ENCODE measurements around the gene TMEM60. TPM values are rescaled to one million over a fixed set of nuclear protein-coding genes. Genes with fewer than 3 reads are reported as not detected.

Gene TMEM60
- total and polyA plus RNA-seq, 2 donors from 2014 or later, result 11.9 to 32.4 TPM

DNA sequence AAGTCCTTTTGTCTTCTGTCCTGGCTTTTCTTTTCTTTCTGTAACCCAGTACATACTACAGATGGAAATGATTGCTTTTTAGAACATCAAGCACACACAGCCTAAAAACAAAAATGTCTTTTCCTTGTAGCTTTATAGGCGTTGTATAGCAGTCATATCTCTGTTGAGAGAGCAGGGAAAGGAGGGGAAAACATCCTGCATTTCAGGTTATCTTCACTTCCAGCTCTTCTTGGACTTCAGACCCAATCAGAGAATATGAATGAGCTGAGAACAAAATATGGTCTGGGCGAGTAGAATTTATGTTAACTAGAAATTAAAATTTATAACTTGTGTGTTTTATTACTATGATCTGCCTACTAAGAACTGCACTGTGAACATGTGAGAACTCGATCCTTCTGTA is 14.7 kb downstream of the TMEM60 start:
- TF ChIP-seq, protein P1, sequence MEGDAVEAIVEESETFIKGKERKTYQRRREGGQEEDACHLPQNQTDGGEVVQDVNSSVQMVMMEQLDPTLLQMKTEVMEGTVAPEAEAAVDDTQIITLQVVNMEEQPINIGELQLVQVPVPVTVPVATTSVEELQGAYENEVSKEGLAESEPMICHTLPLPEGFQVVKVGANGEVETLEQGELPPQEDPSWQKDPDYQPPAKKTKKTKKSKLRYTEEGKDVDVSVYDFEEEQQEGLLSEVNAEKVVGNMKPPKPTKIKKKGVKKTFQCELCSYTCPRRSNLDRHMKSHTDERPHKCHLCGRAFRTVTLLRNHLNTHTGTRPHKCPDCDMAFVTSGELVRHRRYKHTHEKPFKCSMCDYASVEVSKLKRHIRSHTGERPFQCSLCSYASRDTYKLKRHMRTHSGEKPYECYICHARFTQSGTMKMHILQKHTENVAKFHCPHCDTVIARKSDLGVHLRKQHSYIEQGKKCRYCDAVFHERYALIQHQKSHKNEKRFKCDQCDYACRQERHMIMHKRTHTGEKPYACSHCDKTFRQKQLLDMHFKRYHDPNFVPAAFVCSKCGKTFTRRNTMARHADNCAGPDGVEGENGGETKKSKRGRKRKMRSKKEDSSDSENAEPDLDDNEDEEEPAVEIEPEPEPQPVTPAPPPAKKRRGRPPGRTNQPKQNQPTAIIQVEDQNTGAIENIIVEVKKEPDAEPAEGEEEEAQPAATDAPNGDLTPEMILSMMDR (IDR thresholded peaks at IDR 0.05; ENCODE audit: borderline replicate concordance, extremely low read depth, insufficient read depth), result no peak
- Histone ChIP-seq H3K27me3 (ENCODE audit: control insufficient read depth, insufficient read depth, low read length) (no peaks in the 10 kb centered on the region), H3K9me3 (ENCODE audit: control insufficient read depth in 2 of 3, insufficient read depth in 1 of 3, low read length in 3 of 3) (no peaks in the 10 kb centered on the region), H3K4me3 (ENCODE audit: low read length in 3 of 3) (no peak overlapping the region), H3K27ac (ENCODE audit: low read depth in 2 of 2, low read length in 2 of 2) (no peak overlapping the region), H3K4me1 (ENCODE audit: control insufficient read depth in 2 of 3, insufficient read depth in 2 of 3, low read depth in 1 of 3, low read length in 3 of 3) (no peaks in the 10 kb centered on the region), H3K36me3 (ENCODE audit: control insufficient read depth in 2 of 3, insufficient read depth in 3 of 3, low read length in 3 of 3) (peaks cover under 1 to 6% (median 1%) of the 10 kb centered on the region in 3 donors), H3K9ac (ENCODE audit: low read length in 3 of 3) (no peak overlapping the region)
- intact Hi-C loops (cut with DNase I), result no loop called here
- FAIRE-seq (no peak), DNase-seq (no peak)

DNA sequence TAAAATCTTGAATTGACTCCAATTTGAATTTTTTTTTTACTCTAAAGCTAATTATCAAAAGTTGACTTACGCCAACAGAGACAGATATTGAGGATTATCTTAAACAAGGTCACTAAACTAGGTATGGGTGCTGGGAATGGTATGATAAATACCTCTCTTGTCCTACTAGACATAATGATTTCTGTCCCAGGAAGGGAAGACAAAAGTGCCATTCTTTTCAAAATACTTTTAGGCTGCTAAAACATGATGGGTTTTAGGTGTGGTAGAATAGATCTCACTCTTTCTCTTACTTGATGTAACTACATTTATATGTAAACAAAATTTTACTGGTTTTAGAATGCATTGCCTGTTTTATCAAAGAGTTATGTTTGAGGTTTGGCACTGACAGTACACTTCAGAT is 15.1 kb downstream of the TMEM60 start:
- H3K9ac ChIP-seq (ENCODE audit: low read length in 3 of 3), result no peak overlapping the region
- H3K27ac ChIP-seq (ENCODE audit: low read depth in 2 of 2, low read length in 2 of 2), result no peak overlapping the region
- intact Hi-C loops (cut with DNase I), result no loop called here
- no peaks in the 10 kb centered on the region for H3K4me1 ChIP-seq (ENCODE audit: control insufficient read depth in 2 of 3, insufficient read depth in 2 of 3, low read depth in 1 of 3, low read length in 3 of 3)
- FAIRE-seq, result no peak
- no peaks in the 10 kb centered on the region for H3K9me3 ChIP-seq (ENCODE audit: control insufficient read depth in 2 of 3, insufficient read depth in 1 of 3, low read length in 3 of 3)
- DNase-seq, result no peak
- peaks cover 3 to 7% (median 5%) of the 10 kb centered on the region in 3 donors for H3K36me3 ChIP-seq (ENCODE audit: control insufficient read depth in 2 of 3, insufficient read depth in 3 of 3, low read length in 3 of 3)
- TF ChIP-seq, protein P1 (IDR thresholded peaks at IDR 0.05; ENCODE audit: borderline replicate concordance, extremely low read depth, insufficient read depth), result no peak
- H3K4me3 ChIP-seq (ENCODE audit: low read length in 3 of 3), result no peak overlapping the region
- H3K27me3 ChIP-seq (ENCODE audit: control insufficient read depth, insufficient read depth, low read length), result no peaks in the 10 kb centered on the region

DNA sequence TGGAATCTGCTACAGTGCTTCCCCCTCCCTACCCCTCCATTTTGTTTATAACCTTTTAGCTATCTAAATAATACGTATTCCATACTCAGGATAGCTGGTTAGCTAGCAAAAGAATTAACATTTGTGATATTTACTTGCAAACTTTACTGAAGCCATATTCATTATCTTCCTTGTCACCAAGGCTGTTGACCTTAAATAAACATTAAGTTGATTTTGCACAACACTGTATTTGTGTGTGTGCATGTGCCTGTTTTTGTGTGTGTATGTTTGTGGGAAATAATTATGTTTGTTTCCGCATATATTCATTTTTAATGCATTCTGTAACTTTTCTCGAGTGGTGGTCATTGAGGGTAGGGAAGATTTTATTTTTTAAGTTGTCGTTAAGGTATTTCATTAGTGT is 15.9 kb downstream of the TMEM60 start:
- intact Hi-C loops (cut with DNase I), result no loop called here
- Histone ChIP-seq H3K9me3 (ENCODE audit: control insufficient read depth in 2 of 3, insufficient read depth in 1 of 3, low read length in 3 of 3) (no peaks in the 10 kb centered on the region), H3K4me1 (ENCODE audit: control insufficient read depth in 2 of 3, insufficient read depth in 2 of 3, low read depth in 1 of 3, low read length in 3 of 3) (no peaks in the 10 kb centered on the region), H3K36me3 (ENCODE audit: control insufficient read depth in 2 of 3, insufficient read depth in 3 of 3, low read length in 3 of 3) (peaks cover 3 to 7% (median 5%) of the 10 kb centered on the region in 3 donors), H3K27me3 (ENCODE audit: control insufficient read depth, insufficient read depth, low read length) (no peaks in the 10 kb centered on the region), H3K27ac (ENCODE audit: low read depth in 2 of 2, low read length in 2 of 2) (no peak overlapping the region), H3K9ac (ENCODE audit: low read length in 3 of 3) (no peak overlapping the region), H3K4me3 (ENCODE audit: low read length in 3 of 3) (no peak overlapping the region)
- TF ChIP-seq, protein P1 (IDR thresholded peaks at IDR 0.05; ENCODE audit: borderline replicate concordance, extremely low read depth, insufficient read depth), result no peak
- DNase-seq (no peak), FAIRE-seq (no peak)

- Histone ChIP-seq H3K9ac (ENCODE audit: low read length in 3 of 3) (no peak overlapping the region), H3K9me3 (ENCODE audit: control insufficient read depth in 2 of 3, insufficient read depth in 1 of 3, low read length in 3 of 3) (peaks cover 0 to 2% (median 0%) of the 10 kb centered on the region in 3 donors), H3K4me1 (ENCODE audit: control insufficient read depth in 2 of 3, insufficient read depth in 2 of 3, low read depth in 1 of 3, low read length in 3 of 3) (no peaks in the 10 kb centered on the region), H3K36me3 (ENCODE audit: control insufficient read depth in 2 of 3, insufficient read depth in 3 of 3, low read length in 3 of 3) (peaks cover 5 to 16% (median 6%) of the 10 kb centered on the region in 3 donors), H3K27ac (ENCODE audit: low read depth in 2 of 2, low read length in 2 of 2) (no peak overlapping the region), H3K27me3 (ENCODE audit: control insufficient read depth, insufficient read depth, low read length) (no peaks in the 10 kb centered on the region), H3K4me3 (ENCODE audit: low read length in 3 of 3) (no peak overlapping the region)
- DNase-seq (no peak), FAIRE-seq (no peak)
- intact Hi-C loops (cut with DNase I), result no loop called here
- TF ChIP-seq, protein P1 (IDR thresholded peaks at IDR 0.05; ENCODE audit: borderline replicate concordance, extremely low read depth, insufficient read depth), result no peak
Measured at GRCh38 chr7:77778535-77778934, 19.7 kb downstream of the TMEM60 start.

Data from kidney (tissue), 14 donors.